ENCODE measurements around the gene CDRT4.

CDRT4 gene

DNA sequence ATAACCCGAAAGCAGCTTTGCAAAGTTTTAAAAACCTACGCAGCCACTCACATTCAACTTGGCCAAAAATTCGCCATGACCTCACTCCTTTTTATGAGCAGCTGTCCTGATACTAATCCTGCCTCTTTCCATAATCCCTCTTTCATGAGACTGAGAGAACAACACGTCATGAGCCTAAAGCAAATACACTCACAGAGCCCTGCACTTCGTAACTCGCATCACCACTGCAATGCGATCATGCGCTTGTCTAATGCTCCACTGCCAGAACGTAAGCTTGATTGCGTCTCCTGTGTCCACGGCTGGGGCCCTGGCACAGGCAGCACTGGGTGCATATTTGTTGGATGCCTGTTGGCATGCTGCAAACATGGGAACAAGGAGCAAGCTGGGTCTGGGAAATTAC is 36.2 kb downstream of the CDRT4 start:
- DNase-seq = no peak

GRCh38 chr17:15424521-15424920 is 42.9 kb downstream of the CDRT4 start:
- DNase-seq = no peak

GRCh38 chr17:15422392-15422965 is 44.9 kb downstream of the CDRT4 start:
- no peak for DNase-seq

DNA sequence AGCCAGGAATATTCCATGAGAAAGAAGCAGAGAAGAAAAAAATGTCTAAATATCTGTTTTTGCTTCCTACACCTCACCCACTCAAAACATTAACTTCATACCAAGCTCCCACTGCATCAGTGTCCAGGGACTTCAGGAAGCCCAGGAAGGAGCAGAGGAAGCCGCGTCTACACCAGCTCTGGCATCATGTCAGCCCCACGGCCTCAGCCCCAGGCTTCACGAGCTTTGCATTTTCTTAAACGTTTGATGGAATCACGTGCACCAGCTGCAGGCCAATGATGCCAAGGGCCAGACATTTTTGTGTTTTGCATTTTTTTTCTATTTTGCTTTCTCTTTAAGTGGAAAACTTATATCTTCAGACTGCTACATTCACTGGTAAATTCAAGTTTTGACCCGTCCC is 48.6 kb downstream of the CDRT4 start:
- DNase-seq = no peak

GRCh38 chr17:15414532-15415306 is 52.7 kb downstream of the CDRT4 start:
- no peak for DNase-seq

- no peak for DNase-seq
Measured at GRCh38 chr17:15413101-15413771, 54.2 kb downstream of the CDRT4 start.

- no peak for DNase-seq
Measured at GRCh38 chr17:15412606-15413005, 54.8 kb downstream of the CDRT4 start.

- DNase-seq = no peak
Measured at GRCh38 chr17:15411384-15412198, 55.8 kb downstream of the CDRT4 start.

DNA sequence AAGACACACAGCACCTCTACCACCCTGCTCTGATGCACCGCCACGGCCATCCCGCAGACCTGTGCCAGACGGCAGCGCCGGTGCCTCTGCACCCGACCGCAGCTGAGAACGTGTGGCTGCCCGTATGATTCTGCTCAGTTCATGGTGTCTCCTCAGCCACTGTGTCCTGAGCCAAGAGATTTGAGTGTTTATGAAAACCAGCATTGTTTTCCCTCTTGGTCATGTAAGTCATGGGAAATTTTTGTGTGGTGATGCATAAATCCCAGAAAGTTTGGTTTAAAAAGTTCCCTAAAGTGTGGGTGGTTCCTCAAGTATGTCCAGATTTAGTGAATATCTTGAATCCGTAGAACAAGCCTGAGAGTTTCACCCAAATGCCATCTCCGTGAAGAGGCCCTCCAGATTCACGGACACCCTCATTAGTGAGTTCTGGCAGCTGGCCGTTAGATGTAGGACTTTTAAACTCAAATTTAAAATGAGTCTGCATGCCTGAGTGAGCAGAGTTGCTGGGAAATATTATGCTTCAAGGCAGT is 57.6 kb downstream of the CDRT4 start:
- DNase-seq = no peak

DNA sequence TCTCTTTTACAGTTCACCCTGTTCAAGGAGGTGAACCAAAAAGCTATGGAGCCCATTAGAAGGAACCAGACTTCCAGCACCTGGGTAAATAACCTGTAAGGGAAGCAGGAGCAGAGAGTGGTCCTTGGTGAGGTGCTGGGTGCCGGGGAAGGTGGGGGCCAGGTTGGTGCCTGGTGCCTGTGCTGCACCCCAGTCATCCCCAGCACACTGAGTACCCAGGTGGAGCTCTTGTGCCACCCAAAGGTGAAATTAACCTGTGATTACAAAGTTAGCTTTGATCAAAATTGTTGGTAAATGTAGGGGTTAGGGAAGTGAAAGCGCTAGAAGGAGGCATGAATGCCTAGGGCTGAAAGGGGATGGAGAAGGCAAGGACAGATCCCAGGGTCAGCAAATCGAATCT is 58.6 kb downstream of the CDRT4 start:
- DNase-seq = no peak

DNA sequence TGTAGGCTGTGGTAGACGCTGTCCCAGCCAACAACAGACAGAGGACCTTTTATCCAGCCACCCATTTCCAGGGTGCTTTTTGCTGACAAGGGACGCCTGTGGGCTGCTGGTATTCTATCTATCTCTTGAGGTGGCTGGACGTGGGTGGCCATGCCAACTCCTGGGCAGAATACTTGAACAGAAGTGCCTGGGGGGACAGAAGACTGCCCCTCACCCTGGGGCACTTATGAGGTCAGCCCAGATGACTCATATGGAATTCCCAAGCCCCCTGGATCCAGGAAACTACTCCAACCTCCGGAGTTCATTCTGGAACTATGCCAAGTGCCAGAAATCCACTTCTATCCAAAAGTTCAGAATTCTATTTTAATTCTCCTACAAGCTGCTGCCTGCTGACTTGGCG is 61.3 kb downstream of the CDRT4 start:
- DNase-seq = no peak

DNA sequence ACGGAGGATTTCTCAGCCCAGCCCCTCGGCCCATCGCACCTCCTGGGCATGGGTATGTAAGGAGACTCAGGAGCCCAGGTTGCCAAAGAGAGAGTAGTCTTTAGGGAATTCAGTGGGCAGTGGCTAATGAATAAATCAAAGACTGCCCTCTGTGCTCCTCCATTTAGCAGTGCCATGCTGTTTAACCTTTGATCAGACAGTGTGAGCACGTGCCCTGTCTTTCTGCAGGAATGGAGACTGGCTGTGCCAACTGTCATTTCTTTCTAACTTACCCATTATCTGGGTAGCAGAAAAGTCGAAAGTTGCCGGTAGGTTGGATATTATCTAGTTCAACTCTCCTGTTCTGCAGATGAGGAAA is 62.4 kb downstream of the CDRT4 start:
- DNase-seq = no peak

- no peak for DNase-seq
Measured at GRCh38 chr17:15404106-15405057, 63.0 kb downstream of the CDRT4 start.

GRCh38 chr17:15403276-15403939 is 64.0 kb downstream of the CDRT4 start:
- DNase-seq = no peak

GRCh38 chr17:15399443-15399842 is 68.0 kb downstream of the CDRT4 start:
- DNase-seq = no peak

DNA sequence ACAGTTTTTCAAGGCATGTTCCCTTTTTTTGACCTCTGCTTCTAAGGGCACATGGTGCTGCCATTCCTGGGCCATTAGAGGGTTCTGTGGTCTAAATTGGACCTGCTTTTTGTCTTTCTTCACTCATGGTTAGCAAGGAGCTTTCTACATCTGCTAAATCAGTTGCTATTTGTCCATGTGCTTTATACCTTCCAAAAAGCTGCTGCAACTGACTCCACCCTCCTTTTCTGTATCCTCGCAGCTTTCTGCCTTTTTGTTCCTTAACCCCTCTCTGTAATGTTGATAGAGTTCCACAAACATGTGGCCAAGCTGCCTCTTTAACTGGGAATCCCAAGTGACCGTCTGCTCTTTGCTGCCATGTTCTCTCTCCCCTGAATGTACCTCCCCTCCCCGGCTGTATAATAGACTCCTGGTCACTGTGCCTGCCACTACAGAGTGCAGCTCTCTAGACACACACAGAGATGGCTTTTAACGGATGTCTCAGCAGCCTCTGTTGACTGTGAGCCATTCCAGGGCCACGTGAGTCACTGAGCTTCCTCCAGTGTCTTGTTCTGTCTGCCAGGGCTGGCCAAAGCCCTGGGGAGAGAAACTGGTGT is 68.6 kb downstream of the CDRT4 start:
- DNase-seq = no peak

DNA sequence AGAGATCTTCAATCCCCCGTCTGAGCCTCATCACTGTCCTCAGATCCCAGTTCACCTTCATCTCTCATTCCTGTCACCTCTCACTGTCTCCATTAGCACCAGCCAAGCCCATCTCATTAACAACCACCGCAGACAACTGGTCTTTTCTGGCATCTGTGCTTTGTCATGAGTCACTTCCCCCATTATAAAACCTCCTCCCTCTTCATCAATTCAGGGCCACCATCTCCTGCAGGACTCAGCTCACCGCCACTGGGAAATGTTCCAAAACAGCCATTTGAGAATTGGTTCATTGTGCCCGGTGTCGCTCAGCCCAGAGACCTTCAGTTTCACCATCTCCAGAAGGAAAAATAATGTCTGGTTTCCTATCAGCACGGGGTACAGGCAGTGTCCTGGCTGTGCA is 69.1 kb downstream of the CDRT4 start:
- DNase-seq = no peak

DNA sequence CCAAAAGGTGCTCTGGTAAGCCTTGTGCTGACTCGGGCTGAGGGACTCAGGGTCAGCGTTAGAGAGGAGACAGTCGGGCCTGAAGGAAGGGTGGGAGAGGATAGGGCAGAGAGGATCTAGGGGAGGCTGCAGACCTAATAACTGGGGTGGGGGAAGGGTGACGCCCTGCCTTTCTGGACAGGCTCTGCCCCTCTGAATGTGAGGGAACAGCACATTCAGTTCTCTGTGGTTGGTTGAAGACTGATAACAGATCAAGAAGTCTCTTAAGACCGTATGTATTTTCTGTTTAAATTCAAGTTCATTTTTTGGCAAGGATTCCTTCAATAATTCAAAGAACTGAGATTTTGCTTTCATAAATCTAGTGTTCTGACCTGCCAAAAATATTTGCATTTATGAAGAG is 69.8 kb downstream of the CDRT4 start:
- no peak for DNase-seq

GRCh38 chr17:15395091-15395490 is 72.3 kb downstream of the CDRT4 start:
- no peak for DNase-seq

GRCh38 chr17:15393414-15393813 is 74.0 kb downstream of the CDRT4 start:
- no peak for DNase-seq

DNA sequence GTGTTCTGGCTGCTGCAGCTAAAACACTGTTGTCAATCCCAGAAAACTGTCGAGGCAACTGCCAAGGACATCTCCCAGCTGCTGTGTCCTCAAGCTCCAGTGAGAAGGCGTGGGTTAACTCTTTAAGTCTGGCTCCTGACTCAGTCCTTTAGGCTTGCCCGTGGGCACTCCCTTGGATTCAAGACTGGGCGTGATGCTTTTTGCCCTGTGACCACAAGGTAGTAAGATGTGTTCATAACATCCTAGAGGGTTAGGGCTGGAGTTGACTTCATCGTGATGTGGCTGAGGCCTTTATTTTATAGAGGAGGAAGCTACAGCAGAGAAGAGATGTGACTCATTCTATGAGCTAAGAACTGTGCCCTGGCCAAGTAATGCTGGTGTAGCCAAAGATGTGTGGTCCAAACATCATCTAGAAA is 75.1 kb downstream of the CDRT4 start:
- DNase-seq = no peak
